HepG2 (cell line): Measurements from ENCODE around the gene ARHGEF11. TPM values are rescaled to one million over a fixed set of nuclear protein-coding genes. Genes with fewer than 3 reads are reported as not detected.

ENCODE experiments used
- ATAC-seq: fragments of 200-7000 bp; cut with Tn5 transposase; 3 replicates; pipeline ENCODE4 v1.9.1; 2020; ENCODE audit warnings: mild to moderate bottlenecking, moderate library complexity
- BruUV-seq: library from RNA; stranded (reverse); fragments of 400-500 nt; replicated peaks from 2 replicates; lab custom pipeline; 2021; lab: Mats Ljungman, UMichigan
- CTCF ChIA-PET: fragments of 300-600 bp; formaldehyde crosslinking; extraction: SDS; loops from one replicate; lab custom pipeline; 2021; ENCODE audit warnings: low total read pairs, inconsistent platforms, low intra/inter-chr PET ratio; lab: Yijun Ruan, JAX
- POLR2A ChIA-PET: fragments of 350-600 bp; sonication (Branson Sonifier 250); formaldehyde crosslinking; loops from one replicate; lab custom pipeline; 2020; ENCODE audit warnings: antibody characterized with exemption, inconsistent platforms; lab: Yijun Ruan, JAX
- DNase-seq: peaks from one replicate; pipeline ENCODE4 v3.0.0-alpha.2; 2015; ENCODE audit warnings: low spot score
- FAIRE-seq: peaks from 3 replicates; lab custom pipeline; 2011; peaks lifted over from hg19 to GRCh38; lab: Jason Lieb, UNC
- H2AFZ ChIP-seq: one replicate; pipeline ENCODE4 v1.6.1; 2011; ENCODE audit warnings: low read length, inconsistent platforms
- H3K27ac ChIP-seq: fragments of 300-600 bp; 3 replicates; pipeline ENCODE4 v1.8.0; 2011; ENCODE audit warnings: mixed run types, mild to moderate bottlenecking, mixed read lengths, low read length, inconsistent platforms; ENCODE audit not compliant: insufficient read depth; ENCODE audit errors: extremely low read length
- H3K27me3 ChIP-seq, 2 experiments: fragments of 200-600 bp in 1 of 2; 2 replicates in 1 of 2; 3 replicates in 1 of 2; pipeline versions ENCODE4 v1.6.0 to v1.8.0; 2011; ENCODE audit warnings: low read length in 2 of 2, mild to moderate bottlenecking in 2 of 2, moderate library complexity in 2 of 2, inconsistent platforms in 1 of 2; ENCODE audit not compliant: insufficient read depth in 2 of 2, control insufficient read depth in 1 of 2
- H3K36me3 ChIP-seq, 2 experiments: fragments of 200-600 bp in 1 of 2; replicated peaks in 1 of 2; 2 replicates in 1 of 2; 3 replicates in 1 of 2; pipeline versions ENCODE4 v1.5.1 to v1.8.0; 2011; ENCODE audit warnings: low read length in 2 of 2, inconsistent platforms in 1 of 2; ENCODE audit not compliant: insufficient read depth in 2 of 2, control insufficient read depth in 1 of 2
- H3K4me1 ChIP-seq: 2 replicates; pipeline ENCODE4 v1.5.1; 2012; ENCODE audit warnings: low read length, inconsistent platforms; ENCODE audit not compliant: insufficient read depth
- H3K4me2 ChIP-seq: 2 replicates; pipeline ENCODE4 v1.6.0; 2011; ENCODE audit warnings: low read depth, low read length, inconsistent platforms
- H3K4me3 ChIP-seq, 3 experiments: fragments of 200-600 bp in 1 of 3; sonication (generic), shearing (Covaris generic) in 1 of 3; replicated peaks in 1 of 3; 2 replicates each; pipeline ENCODE4 v1.5.1; 2011 to 2016; ENCODE audit warnings: low read length in 3 of 3, inconsistent platforms in 2 of 3, low read depth in 2 of 3, mild to moderate bottlenecking in 2 of 3, control low read depth in 1 of 3, mixed read lengths in 1 of 3; ENCODE audit not compliant: insufficient read depth in 1 of 3
- H3K79me2 ChIP-seq: one replicate; pipeline ENCODE4 v1.6.1; 2011; ENCODE audit warnings: low read length, inconsistent platforms; ENCODE audit not compliant: insufficient read depth
- H3K9ac ChIP-seq: 2 replicates; pipeline ENCODE4 v1.6.0; 2011; ENCODE audit warnings: mild to moderate bottlenecking, low read depth, low read length, inconsistent platforms; ENCODE audit not compliant: insufficient read depth
- H3K9me3 ChIP-seq: 2 replicates; pipeline ENCODE4 v1.5.1; 2012; ENCODE audit warnings: mild to moderate bottlenecking, low read length
- H4K20me1 ChIP-seq: 2 replicates; pipeline ENCODE4 v1.6.0; 2011; ENCODE audit warnings: inconsistent platforms, mild to moderate bottlenecking, low read length, moderate library complexity; ENCODE audit not compliant: insufficient read depth
- ATM ChIP-seq: fragments of 450-650 bp; IDR thresholded peaks from 2 replicates; pipeline ENCODE4 v1.7.1; 2017; ENCODE audit warnings: mild to moderate bottlenecking, borderline replicate concordance
- ETV5 ChIP-seq: IDR thresholded peaks from 2 replicates; pipeline ENCODE4 v1.6.1; 2018; ENCODE audit warnings: missing biosample characterization, missing genetic modification reagents, inconsistent platforms, borderline replicate concordance
- HMG20A ChIP-seq: IDR thresholded peaks from 2 replicates; pipeline ENCODE4 v1.6.1; 2016; ENCODE audit warnings: borderline replicate concordance
- HMG20B ChIP-seq: conservative IDR thresholded peaks from 2 replicates; pipeline ENCODE4 v1.6.1; 2016; ENCODE audit warnings: missing genetic modification reagents, missing compliant biosample characterization
- KLF13 ChIP-seq: sonication (generic); formaldehyde crosslinking; IDR thresholded peaks from 2 replicates; pipeline ENCODE4 v1.4.0; 2020; ENCODE audit warnings: mild to moderate bottlenecking, missing genetic modification reagents
- PCBP1 ChIP-seq: fragments of 200-400 bp; formaldehyde crosslinking; IDR thresholded peaks from 2 replicates; pipeline ENCODE4 v1.6.1; 2017; ENCODE audit warnings: mild to moderate bottlenecking, low read depth, low read length, borderline replicate concordance
- RORA ChIP-seq: sonication (generic); formaldehyde crosslinking; IDR thresholded peaks from 2 replicates; pipeline ENCODE4 v1.5.0; 2020; ENCODE audit warnings: mild to moderate bottlenecking, missing genetic modification reagents, moderate library complexity
- SATB2 ChIP-seq: sonication (generic); formaldehyde crosslinking; IDR thresholded peaks from 2 replicates; pipeline ENCODE4 v1.5.0; 2020; ENCODE audit warnings: missing genetic modification reagents
- ZBTB1 ChIP-seq: sonication (generic); formaldehyde crosslinking; IDR thresholded peaks from 2 replicates; pipeline ENCODE4 v1.4.0; 2020; ENCODE audit warnings: missing genetic modification reagents, borderline replicate concordance
- ZNF12 ChIP-seq: sonication (generic); formaldehyde crosslinking; IDR thresholded peaks from 2 replicates; pipeline ENCODE4 v1.5.0; 2020; ENCODE audit warnings: missing genetic modification reagents
- ZNF205 ChIP-seq: IDR thresholded peaks from 2 replicates; pipeline ENCODE4 v1.6.1; 2018; ENCODE audit warnings: missing biosample characterization, missing genetic modification reagents
- ZNF234 ChIP-seq: sonication (generic); formaldehyde crosslinking; conservative IDR thresholded peaks from 2 replicates; pipeline ENCODE4 v1.5.1; 2020; ENCODE audit warnings: mild to moderate bottlenecking, missing genetic modification reagents
- ZNF34 ChIP-seq: sonication (generic); formaldehyde crosslinking; IDR thresholded peaks from 2 replicates; pipeline ENCODE4 v1.4.0; 2020; ENCODE audit warnings: mild to moderate bottlenecking, missing genetic modification reagents, borderline replicate concordance
- ZSCAN30 ChIP-seq: sonication (generic); formaldehyde crosslinking; IDR thresholded peaks from 2 replicates; pipeline ENCODE4 v1.5.0; 2020; ENCODE audit warnings: mild to moderate bottlenecking, missing genetic modification reagents
- whole genome bisulfite sequencing: methylation state at CpG from one replicate; pipeline ENCODE4 v1.1.6; 2017; ENCODE audit warnings: low lambda C conversion rate; 5-methylcytosine and 5-hydroxymethylcytosine counted together
- in situ Hi-C: cut with HindIII; loops from 2 replicates; pipeline ENCODE4 v1.10.0; 2017; ENCODE audit warnings: low pct_unique_long_range_greater_than_20kb; ENCODE audit not compliant: extremely low pct_ligation_motif_present
- intact Hi-C: fragments of 100-400 bp; cut with micrococcal nuclease; formaldehyde crosslinking; loops from one replicate; pipeline ENCODE4 v1.10.0; 2022; ENCODE audit not compliant: unreplicated experiment
- polyA plus RNA-seq, 8 experiments: library from polyadenylated mRNA; depleted of rRNA in 3 of 8; stranded (reverse) in 7 of 8; unstranded in 1 of 8; fragments of >200 nt; fragmentation: Illumina TruSeq in 4 of 8; extraction: Trizol in 4 of 8; gene quantifications; 2 replicates each; pipeline versions ENCODE4 v1.2.1 to v1.2.3, GENCODE V29; 2011 to 2016; ENCODE audit warnings: low read depth in 4 of 8, missing spikeins in 1 of 8, mixed read lengths in 1 of 8; ENCODE audit not compliant: insufficient read depth in 1 of 8
- total RNA-seq, 5 experiments: library from RNA; depleted of rRNA; stranded (reverse); fragments of >200 nt; fragmentation: Illumina TruSeq; extraction: Trizol; gene quantifications; 2 replicates each; pipeline ENCODE4 v1.2.3, GENCODE V29; 2016; ENCODE audit warnings: low read depth in 1 of 5
- TF ChIP-seq, protein P1 (sequence below): sonication (generic); formaldehyde crosslinking; IDR thresholded peaks from 2 replicates; pipeline ENCODE4 v1.4.0; 2020; ENCODE audit warnings: mild to moderate bottlenecking, missing genetic modification reagents
- TF ChIP-seq, protein P2 (sequence below): sonication (generic); formaldehyde crosslinking; IDR thresholded peaks from 2 replicates; pipeline ENCODE4 v1.8.0; 2022; ENCODE audit warnings: missing genetic modification reagents, mild to moderate bottlenecking, borderline replicate concordance
- TF ChIP-seq, protein P3 (sequence below): sonication (generic); formaldehyde crosslinking; IDR thresholded peaks from 2 replicates; pipeline ENCODE4 v1.5.1; 2020; ENCODE audit warnings: missing genetic modification reagents, mild to moderate bottlenecking, borderline replicate concordance
- TF ChIP-seq, protein P4 (sequence below): sonication (generic); formaldehyde crosslinking; conservative IDR thresholded peaks from 2 replicates; pipeline ENCODE4 v1.4.0; 2020; ENCODE audit warnings: missing genetic modification reagents
- TF ChIP-seq, protein P5 (sequence below): sonication (generic); formaldehyde crosslinking; IDR thresholded peaks from 2 replicates; pipeline ENCODE4 v1.5.1; 2020; ENCODE audit warnings: mild to moderate bottlenecking, missing genetic modification reagents, moderate library complexity

The ARHGEF11 gene
- total and polyA plus RNA-seq, 2 of the 13 experiments (the other 11 are each of a cell fraction or from before 2014, with no cell fraction given): 16.5 to 21.2 TPM

DNA sequence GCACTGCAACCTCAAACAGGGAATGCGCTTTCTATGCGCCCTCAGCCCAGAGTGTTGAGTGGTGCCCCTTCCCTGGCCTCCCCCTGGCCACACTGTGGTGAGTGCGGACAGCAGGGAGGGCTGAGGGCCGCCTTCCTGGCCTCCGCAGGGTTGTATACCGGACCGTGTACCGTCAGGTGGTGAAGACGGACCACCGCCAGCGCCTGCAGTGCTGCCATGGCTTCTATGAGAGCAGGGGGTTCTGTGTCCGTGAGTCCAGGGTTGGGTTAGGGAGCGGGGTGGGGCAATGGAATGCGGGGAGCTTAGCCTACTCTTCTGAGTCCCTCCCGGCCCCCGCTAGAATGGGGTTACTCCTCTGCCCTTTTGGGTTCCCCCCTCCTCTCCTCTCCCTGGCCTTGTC is 140.4 kb downstream of the ARHGEF11 start:
- intact Hi-C loops (no loop called here), in situ Hi-C loops (no loop called here)
- Histone ChIP-seq H3K27me3 (peaks cover 10 to 86% of the 10 kb centered on the region in 2 experiments), H3K9ac (no peak overlapping the region), H3K79me2 (no peaks in the 10 kb centered on the region), H3K36me3 (no peaks in the 10 kb centered on the region), H4K20me1 (no peaks in the 10 kb centered on the region), H2AFZ (no peak overlapping the region), H3K27ac (no peak overlapping the region), H3K4me3 (no peak overlapping the region), H3K4me2 (no peak overlapping the region), H3K4me1 (peaks cover 15% of the 10 kb centered on the region), H3K9me3 (no peaks in the 10 kb centered on the region)
- POLR2A ChIA-PET: no interaction called here
- 4% methylated on average over 3 of the region's 16 CpGs for WGBS
- CTCF ChIA-PET: no interaction called here
- no TSS peak for BruUV-seq
- no peak for FAIRE-seq
- DNase-seq: no peak
- TF ChIP-seq ETV5 (CRISPR knock-in tag): no peak
- no peak for TF ChIP-seq HMG20A (CRISPR knock-in tag)
- TF ChIP-seq, protein P1, sequence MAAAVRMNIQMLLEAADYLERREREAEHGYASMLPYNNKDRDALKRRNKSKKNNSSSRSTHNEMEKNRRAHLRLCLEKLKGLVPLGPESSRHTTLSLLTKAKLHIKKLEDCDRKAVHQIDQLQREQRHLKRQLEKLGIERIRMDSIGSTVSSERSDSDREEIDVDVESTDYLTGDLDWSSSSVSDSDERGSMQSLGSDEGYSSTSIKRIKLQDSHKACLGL (CRISPR knock-in tag): no peak
- TF ChIP-seq ZNF205 (CRISPR knock-in tag): no peak
- no peak for TF ChIP-seq ZBTB1 (CRISPR knock-in tag)
- TF ChIP-seq, protein P2, sequence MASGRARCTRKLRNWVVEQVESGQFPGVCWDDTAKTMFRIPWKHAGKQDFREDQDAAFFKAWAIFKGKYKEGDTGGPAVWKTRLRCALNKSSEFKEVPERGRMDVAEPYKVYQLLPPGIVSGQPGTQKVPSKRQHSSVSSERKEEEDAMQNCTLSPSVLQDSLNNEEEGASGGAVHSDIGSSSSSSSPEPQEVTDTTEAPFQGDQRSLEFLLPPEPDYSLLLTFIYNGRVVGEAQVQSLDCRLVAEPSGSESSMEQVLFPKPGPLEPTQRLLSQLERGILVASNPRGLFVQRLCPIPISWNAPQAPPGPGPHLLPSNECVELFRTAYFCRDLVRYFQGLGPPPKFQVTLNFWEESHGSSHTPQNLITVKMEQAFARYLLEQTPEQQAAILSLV (CRISPR knock-in tag): no peak
- TF ChIP-seq, protein P3, sequence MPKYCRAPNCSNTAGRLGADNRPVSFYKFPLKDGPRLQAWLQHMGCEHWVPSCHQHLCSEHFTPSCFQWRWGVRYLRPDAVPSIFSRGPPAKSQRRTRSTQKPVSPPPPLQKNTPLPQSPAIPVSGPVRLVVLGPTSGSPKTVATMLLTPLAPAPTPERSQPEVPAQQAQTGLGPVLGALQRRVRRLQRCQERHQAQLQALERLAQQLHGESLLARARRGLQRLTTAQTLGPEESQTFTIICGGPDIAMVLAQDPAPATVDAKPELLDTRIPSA (CRISPR knock-in tag): no peak
- TF ChIP-seq RORA: no peak
- TF ChIP-seq ZNF34 (CRISPR knock-in tag): no peak
- TF ChIP-seq ZNF12: no peak
- TF ChIP-seq KLF13 (CRISPR knock-in tag): no peak
- no peak for TF ChIP-seq SATB2 (CRISPR knock-in tag)
- TF ChIP-seq, protein P4, sequence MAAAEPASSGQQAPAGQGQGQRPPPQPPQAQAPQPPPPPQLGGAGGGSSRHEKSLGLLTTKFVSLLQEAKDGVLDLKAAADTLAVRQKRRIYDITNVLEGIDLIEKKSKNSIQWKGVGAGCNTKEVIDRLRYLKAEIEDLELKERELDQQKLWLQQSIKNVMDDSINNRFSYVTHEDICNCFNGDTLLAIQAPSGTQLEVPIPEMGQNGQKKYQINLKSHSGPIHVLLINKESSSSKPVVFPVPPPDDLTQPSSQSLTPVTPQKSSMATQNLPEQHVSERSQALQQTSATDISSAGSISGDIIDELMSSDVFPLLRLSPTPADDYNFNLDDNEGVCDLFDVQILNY: no peak
- TF ChIP-seq PCBP1: no peak
- no peak for TF ChIP-seq ZNF234 (CRISPR knock-in tag)
- no peak for TF ChIP-seq ATM
- no peak for TF ChIP-seq ZSCAN30 (CRISPR knock-in tag)
- no peak for TF ChIP-seq HMG20B (CRISPR knock-in tag)
- TF ChIP-seq, protein P5, sequence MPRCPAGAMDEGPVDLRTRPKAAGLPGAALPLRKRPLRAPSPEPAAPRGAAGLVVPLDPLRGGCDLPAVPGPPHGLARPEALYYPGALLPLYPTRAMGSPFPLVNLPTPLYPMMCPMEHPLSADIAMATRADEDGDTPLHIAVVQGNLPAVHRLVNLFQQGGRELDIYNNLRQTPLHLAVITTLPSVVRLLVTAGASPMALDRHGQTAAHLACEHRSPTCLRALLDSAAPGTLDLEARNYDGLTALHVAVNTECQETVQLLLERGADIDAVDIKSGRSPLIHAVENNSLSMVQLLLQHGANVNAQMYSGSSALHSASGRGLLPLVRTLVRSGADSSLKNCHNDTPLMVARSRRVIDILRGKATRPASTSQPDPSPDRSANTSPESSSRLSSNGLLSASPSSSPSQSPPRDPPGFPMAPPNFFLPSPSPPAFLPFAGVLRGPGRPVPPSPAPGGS (CRISPR knock-in tag): no peak
- ATAC-seq: no peak
